Measurements from ENCODE around the gene NBAS.
A peak's percentile ranks its signal among the peaks of the same experiment; 100 is the strongest.
"Not testable (repeated sequence)": the region's sequence is repeated elsewhere in the genome, so short reads cannot be mapped to it uniquely, and the experiment has no call there.

Gene NBAS

GRCh38 chr2:15259356-15259756, 301.8 kb downstream of the NBAS start:
- no peak for TF ChIP-seq CTCF (IDR thresholded peaks at IDR 0.05; ENCODE audit: low read depth, low read length)
- no peak overlapping the region for H3K4me3 ChIP-seq (replicated peaks in 1 of 2; ENCODE audit: low read depth in 2 of 2, low read length in 2 of 2)
- DNase-seq (ENCODE audit: low read depth in 2 of 2): no peak

GRCh38 chr2:15258385-15258784, 302.7 kb downstream of the NBAS start:
- H3K4me3 ChIP-seq (replicated peaks in 1 of 2; ENCODE audit: low read depth in 2 of 2, low read length in 2 of 2); DNase-seq (ENCODE audit: low read depth in 2 of 2): not testable (repeated sequence)

- no peak for TF ChIP-seq CTCF (IDR thresholded peaks at IDR 0.05; ENCODE audit: low read depth, low read length)
- DNase-seq (ENCODE audit: low read depth in 2 of 2): no peak
- no peak overlapping the region for H3K4me3 ChIP-seq (replicated peaks in 1 of 2; ENCODE audit: low read depth in 2 of 2, low read length in 2 of 2)
These were observed 307.3 kb downstream of the NBAS start for GRCh38 chr2:15253835-15254286.

GRCh38 chr2:15253247-15253646, 307.9 kb downstream of the NBAS start:
- H3K4me3 ChIP-seq (replicated peaks in 1 of 2; ENCODE audit: low read depth in 2 of 2, low read length in 2 of 2): no peak overlapping the region
- no peak for TF ChIP-seq CTCF (IDR thresholded peaks at IDR 0.05; ENCODE audit: low read depth, low read length)
- DNase-seq (ENCODE audit: low read depth in 2 of 2): no peak

GRCh38 chr2:15251753-15252152, 309.4 kb downstream of the NBAS start:
- no peak for DNase-seq (ENCODE audit: low read depth in 2 of 2)
- no peak for TF ChIP-seq CTCF (IDR thresholded peaks at IDR 0.05; ENCODE audit: low read depth, low read length)
- H3K4me3 ChIP-seq (replicated peaks in 1 of 2; ENCODE audit: low read depth in 2 of 2, low read length in 2 of 2): no peak overlapping the region

GRCh38 chr2:15250946-15251345, 310.2 kb downstream of the NBAS start:
- not testable (repeated sequence) for H3K4me3 ChIP-seq (replicated peaks in 1 of 2; ENCODE audit: low read depth in 2 of 2, low read length in 2 of 2); DNase-seq (ENCODE audit: low read depth in 2 of 2)

- no peak for DNase-seq (ENCODE audit: low read depth in 2 of 2)
- H3K4me3 ChIP-seq (replicated peaks in 1 of 2; ENCODE audit: low read depth in 2 of 2, low read length in 2 of 2): no peak overlapping the region
- TF ChIP-seq CTCF (IDR thresholded peaks at IDR 0.05; ENCODE audit: low read depth, low read length): no peak
These were observed 314.3 kb downstream of the NBAS start for GRCh38 chr2:15246870-15247269.

- peak; percentile 14 to 53 for DNase-seq (ENCODE audit: low read depth in 2 of 2)
- no peak for TF ChIP-seq CTCF (IDR thresholded peaks at IDR 0.05; ENCODE audit: low read depth, low read length)
- H3K4me3 ChIP-seq (replicated peaks in 1 of 2; ENCODE audit: low read depth in 2 of 2, low read length in 2 of 2): no peak overlapping the region
These were observed 317.4 kb downstream of the NBAS start for GRCh38 chr2:15243762-15244161.

Data from cardiac fibroblast (primary cell).